SK-N-SH treated with all-trans-retinoic acid at 6 μM for 48 hours (cell line): Measurements from ENCODE around the gene FANCC.

Experiments used
- CREB5 ChIP-seq: fragments of 250-450 bp; sonication (Bioruptor Pico); IDR thresholded peaks from 2 replicates; pipeline ENCODE4 v1.5.1; 2020; ENCODE audit warnings: low read depth, mild to moderate bottlenecking, moderate library complexity
- CSRNP3 ChIP-seq: fragments of 250-450 bp; sonication (Bioruptor Pico); IDR thresholded peaks from 2 replicates; pipeline ENCODE4 v1.5.1; 2021; ENCODE audit warnings: mild to moderate bottlenecking, moderate library complexity
- ESRRG ChIP-seq: fragments of 250-450 bp; sonication (Bioruptor Pico); IDR thresholded peaks from 2 replicates; pipeline ENCODE4 v1.6.1; 2021; ENCODE audit warnings: mild to moderate bottlenecking
- OSR1 ChIP-seq: fragments of 250-450 bp; sonication (Bioruptor Pico); IDR thresholded peaks from 2 replicates; pipeline ENCODE4 v1.8.0; 2022; ENCODE audit warnings: moderate library complexity, mild to moderate bottlenecking, inconsistent platforms
- PATZ1 ChIP-seq: fragments of 250-450 bp; sonication (Bioruptor Pico); IDR thresholded peaks from 2 replicates; pipeline ENCODE4 v1.8.0; 2020; ENCODE audit warnings: mild to moderate bottlenecking, moderate library complexity, borderline replicate concordance
- POU6F1 ChIP-seq: fragments of 250-450 bp; sonication (Bioruptor Pico); IDR thresholded peaks from 2 replicates; pipeline ENCODE4 v1.8.0; 2021; ENCODE audit warnings: low read depth, mild to moderate bottlenecking, moderate library complexity, borderline replicate concordance
- TOX ChIP-seq: fragments of 250-450 bp; sonication (Bioruptor Pico); IDR thresholded peaks from 2 replicates; pipeline ENCODE4 v1.8.0; 2021; ENCODE audit warnings: mild to moderate bottlenecking, moderate library complexity, borderline replicate concordance
- TSHZ2 ChIP-seq: fragments of 250-450 bp; sonication (Bioruptor Pico); IDR thresholded peaks from 2 replicates; pipeline ENCODE4 v1.5.0; 2020; ENCODE audit warnings: mild to moderate bottlenecking, moderate library complexity
- ZC3H10 ChIP-seq: fragments of 250-450 bp; sonication (Bioruptor Pico); IDR thresholded peaks from 2 replicates; pipeline ENCODE4 v1.5.1; 2021; ENCODE audit warnings: mild to moderate bottlenecking, moderate library complexity
- ZFP3 ChIP-seq: fragments of 250-450 bp; sonication (Bioruptor Pico); IDR thresholded peaks from 2 replicates; pipeline ENCODE4 v1.5.0; 2020; ENCODE audit warnings: mild to moderate bottlenecking, moderate library complexity
- ZFP30 ChIP-seq: fragments of 450-650 bp; formaldehyde crosslinking; IDR thresholded peaks from 2 replicates; pipeline ENCODE4 v1.5.0; 2022; ENCODE audit warnings: mild to moderate bottlenecking, moderate library complexity

GRCh38 chr9:95242613-95243012 is 74.9 kb downstream of the FANCC start:
- no peak for TF ChIP-seq TSHZ2 (CRISPR knock-in tag)
- TF ChIP-seq ZFP3 (CRISPR knock-in tag) = no peak
- TF ChIP-seq ESRRG (CRISPR knock-in tag) = no peak
- no peak for TF ChIP-seq POU6F1 (CRISPR knock-in tag)
- no peak for TF ChIP-seq ZFP30 (CRISPR knock-in tag)
- TF ChIP-seq TOX (CRISPR knock-in tag) = no peak
- no peak for TF ChIP-seq PATZ1 (CRISPR knock-in tag)
- no peak for TF ChIP-seq CREB5 (CRISPR knock-in tag)
- no peak for TF ChIP-seq OSR1 (CRISPR knock-in tag)
- TF ChIP-seq ZC3H10 (CRISPR knock-in tag) = no peak
- no peak for TF ChIP-seq CSRNP3
